DOHH2 (cell line): ENCODE data around the gene SLC5A9.

ENCODE experiments used
- CTCF ChIP-seq: fragments of 200-600 bp; sonication (generic); IDR thresholded peaks from one replicate; pipeline ENCODE4 v1.5.1; 2014; ENCODE audit warnings: antibody characterized with exemption, mild to moderate bottlenecking, low read depth, low read length; ENCODE audit not compliant: poor library complexity, severe bottlenecking
- EZH2phosphoT487 ChIP-seq: fragments of 200-600 bp; sonication (generic); IDR thresholded peaks from 2 replicates; pipeline ENCODE4 v1.6.1; 2017; ENCODE audit warnings: borderline replicate concordance, mild to moderate bottlenecking, antibody characterized with exemption, low read length, moderate library complexity, mixed read lengths

GRCh38 chr1:48177257-48177656, 45.3 kb upstream of the SLC5A9 start:
- TF ChIP-seq CTCF = no peak
- no peak for TF ChIP-seq EZH2phosphoT487
